HepG2 (cell line): ENCODE data around the gene ABCC2. TPM values are rescaled to one million over a fixed set of nuclear protein-coding genes. Genes with fewer than 3 reads are reported as not detected.

Experiments
- ATAC-seq: fragments of 200-7000 bp; cut with Tn5 transposase; 3 replicates; pipeline ENCODE4 v1.9.1; 2020; ENCODE audit warnings: mild to moderate bottlenecking, moderate library complexity
- BruUV-seq: library from RNA; stranded (reverse); fragments of 400-500 nt; replicated peaks from 2 replicates; lab custom pipeline; 2021; lab: Mats Ljungman, UMichigan
- CTCF ChIA-PET: fragments of 300-600 bp; formaldehyde crosslinking; extraction: SDS; loops from one replicate; lab custom pipeline; 2021; ENCODE audit warnings: low total read pairs, inconsistent platforms, low intra/inter-chr PET ratio; lab: Yijun Ruan, JAX
- POLR2A ChIA-PET: fragments of 350-600 bp; sonication (Branson Sonifier 250); formaldehyde crosslinking; loops from one replicate; lab custom pipeline; 2020; ENCODE audit warnings: antibody characterized with exemption, inconsistent platforms; lab: Yijun Ruan, JAX
- DNase-seq: peaks from one replicate; pipeline ENCODE4 v3.0.0-alpha.2; 2015; ENCODE audit warnings: low spot score
- FAIRE-seq: peaks from 3 replicates; lab custom pipeline; 2011; peaks lifted over from hg19 to GRCh38; lab: Jason Lieb, UNC
- H2AFZ ChIP-seq: one replicate; pipeline ENCODE4 v1.6.1; 2011; ENCODE audit warnings: low read length, inconsistent platforms
- H3K27ac ChIP-seq: fragments of 300-600 bp; 3 replicates; pipeline ENCODE4 v1.8.0; 2011; ENCODE audit warnings: mixed run types, mild to moderate bottlenecking, mixed read lengths, low read length, inconsistent platforms; ENCODE audit not compliant: insufficient read depth; ENCODE audit errors: extremely low read length
- H3K27me3 ChIP-seq, 2 experiments: fragments of 200-600 bp in 1 of 2; 2 replicates in 1 of 2; 3 replicates in 1 of 2; pipeline versions ENCODE4 v1.6.0 to v1.8.0; 2011; ENCODE audit warnings: low read length in 2 of 2, mild to moderate bottlenecking in 2 of 2, moderate library complexity in 2 of 2, inconsistent platforms in 1 of 2; ENCODE audit not compliant: insufficient read depth in 2 of 2, control insufficient read depth in 1 of 2
- H3K36me3 ChIP-seq, 2 experiments: fragments of 200-600 bp in 1 of 2; replicated peaks in 1 of 2; 2 replicates in 1 of 2; 3 replicates in 1 of 2; pipeline versions ENCODE4 v1.5.1 to v1.8.0; 2011; ENCODE audit warnings: low read length in 2 of 2, inconsistent platforms in 1 of 2; ENCODE audit not compliant: insufficient read depth in 2 of 2, control insufficient read depth in 1 of 2
- H3K4me1 ChIP-seq: 2 replicates; pipeline ENCODE4 v1.5.1; 2012; ENCODE audit warnings: low read length, inconsistent platforms; ENCODE audit not compliant: insufficient read depth
- H3K4me2 ChIP-seq: 2 replicates; pipeline ENCODE4 v1.6.0; 2011; ENCODE audit warnings: low read depth, low read length, inconsistent platforms
- H3K4me3 ChIP-seq, 3 experiments: fragments of 200-600 bp in 1 of 3; sonication (generic), shearing (Covaris generic) in 1 of 3; replicated peaks in 1 of 3; 2 replicates each; pipeline ENCODE4 v1.5.1; 2011 to 2016; ENCODE audit warnings: low read length in 3 of 3, inconsistent platforms in 2 of 3, low read depth in 2 of 3, mild to moderate bottlenecking in 2 of 3, control low read depth in 1 of 3, mixed read lengths in 1 of 3; ENCODE audit not compliant: insufficient read depth in 1 of 3
- H3K79me2 ChIP-seq: one replicate; pipeline ENCODE4 v1.6.1; 2011; ENCODE audit warnings: low read length, inconsistent platforms; ENCODE audit not compliant: insufficient read depth
- H3K9ac ChIP-seq: 2 replicates; pipeline ENCODE4 v1.6.0; 2011; ENCODE audit warnings: mild to moderate bottlenecking, low read depth, low read length, inconsistent platforms; ENCODE audit not compliant: insufficient read depth
- H3K9me3 ChIP-seq: 2 replicates; pipeline ENCODE4 v1.5.1; 2012; ENCODE audit warnings: mild to moderate bottlenecking, low read length
- H4K20me1 ChIP-seq: 2 replicates; pipeline ENCODE4 v1.6.0; 2011; ENCODE audit warnings: inconsistent platforms, mild to moderate bottlenecking, low read length, moderate library complexity; ENCODE audit not compliant: insufficient read depth
- ARHGAP35 ChIP-seq: sonication (generic); formaldehyde crosslinking; IDR thresholded peaks from 2 replicates; pipeline ENCODE4 v1.9.0; 2022; ENCODE audit warnings: mild to moderate bottlenecking, inconsistent platforms, moderate library complexity, missing genetic modification reagents, borderline replicate concordance
- BATF2 ChIP-seq: sonication (generic); formaldehyde crosslinking; IDR thresholded peaks from 2 replicates; pipeline ENCODE4 v1.8.0; 2022; ENCODE audit warnings: mild to moderate bottlenecking, missing genetic modification reagents, moderate library complexity
- DNMT1 ChIP-seq: sonication (generic); formaldehyde crosslinking; IDR thresholded peaks from 2 replicates; pipeline ENCODE4 v1.5.1; 2020; ENCODE audit warnings: mild to moderate bottlenecking, missing genetic modification reagents
- EP300 ChIP-seq, 3 experiments: sonication (generic) in 1 of 3; formaldehyde crosslinking in 1 of 3; IDR thresholded peaks; 2 replicates each; pipeline versions ENCODE4 v1.5.1 to v1.6.1; 2011 to 2020; ENCODE audit warnings: low read depth in 2 of 3, low read length in 2 of 3, borderline replicate concordance in 1 of 3, improper control_type of control experiment in 1 of 3, mild to moderate bottlenecking in 1 of 3, missing genetic modification reagents in 1 of 3, moderate library complexity in 1 of 3
- EZH2 ChIP-seq: conservative IDR thresholded peaks from 2 replicates; pipeline ENCODE4 v1.6.1; 2012; ENCODE audit warnings: mild to moderate bottlenecking, low read depth, low read length, moderate library complexity
- KLF6 ChIP-seq: IDR thresholded peaks from 2 replicates; pipeline ENCODE4 v1.8.0; 2016; ENCODE audit warnings: missing biosample characterization, missing genetic modification reagents
- RERE ChIP-seq: IDR thresholded peaks from 2 replicates; pipeline ENCODE4 v1.6.1; 2016; ENCODE audit warnings: low read depth, missing genetic modification reagents, missing compliant biosample characterization
- SNAPC5 ChIP-seq: sonication (generic); formaldehyde crosslinking; IDR thresholded peaks from 2 replicates; pipeline ENCODE4 v1.8.1; 2023; ENCODE audit warnings: mild to moderate bottlenecking, missing genetic modification reagents, borderline replicate concordance
- SRF ChIP-seq: IDR thresholded peaks from 2 replicates; pipeline ENCODE4 v1.6.1; 2011; ENCODE audit warnings: mild to moderate bottlenecking, low read depth, low read length, moderate library complexity
- STAG1 ChIP-seq: sonication (generic); formaldehyde crosslinking; IDR thresholded peaks from 2 replicates; pipeline ENCODE4 v1.4.0; 2020; ENCODE audit warnings: missing genetic modification reagents
- ZBTB10 ChIP-seq: sonication (generic); formaldehyde crosslinking; IDR thresholded peaks from 2 replicates; pipeline ENCODE4 v1.4.0; 2020; ENCODE audit warnings: missing genetic modification reagents, borderline replicate concordance
- ZMYM4 ChIP-seq: sonication (generic); formaldehyde crosslinking; IDR thresholded peaks from 2 replicates; pipeline ENCODE4 v1.8.1; 2023; ENCODE audit warnings: mild to moderate bottlenecking, missing genetic modification reagents
- ZNF607 ChIP-seq: sonication (generic); formaldehyde crosslinking; IDR thresholded peaks from 2 replicates; pipeline ENCODE4 v1.5.1; 2020; ENCODE audit warnings: missing genetic modification reagents, mild to moderate bottlenecking, borderline replicate concordance
- WGBS: methylation state at CpG from one replicate; pipeline ENCODE4 v1.1.6; 2017; ENCODE audit warnings: low lambda C conversion rate; 5-methylcytosine and 5-hydroxymethylcytosine counted together
- in situ Hi-C: cut with HindIII; loops from 2 replicates; pipeline ENCODE4 v1.10.0; 2017; ENCODE audit warnings: low pct_unique_long_range_greater_than_20kb; ENCODE audit not compliant: extremely low pct_ligation_motif_present
- intact Hi-C: fragments of 100-400 bp; cut with micrococcal nuclease; formaldehyde crosslinking; loops from one replicate; pipeline ENCODE4 v1.10.0; 2022; ENCODE audit not compliant: unreplicated experiment
- polyA plus RNA-seq, 8 experiments: library from polyadenylated mRNA; depleted of rRNA in 3 of 8; stranded (reverse) in 7 of 8; unstranded in 1 of 8; fragments of >200 nt; fragmentation: Illumina TruSeq in 4 of 8; extraction: Trizol in 4 of 8; gene quantifications; 2 replicates each; pipeline versions ENCODE4 v1.2.1 to v1.2.3, GENCODE V29; 2011 to 2016; ENCODE audit warnings: low read depth in 4 of 8, missing spikeins in 1 of 8, mixed read lengths in 1 of 8; ENCODE audit not compliant: insufficient read depth in 1 of 8
- total RNA-seq, 5 experiments: library from RNA; depleted of rRNA; stranded (reverse); fragments of >200 nt; fragmentation: Illumina TruSeq; extraction: Trizol; gene quantifications; 2 replicates each; pipeline ENCODE4 v1.2.3, GENCODE V29; 2016; ENCODE audit warnings: low read depth in 1 of 5

The ABCC2 gene
- total and polyA plus RNA-seq, 2 of the 13 experiments (the other 11 are each of a cell fraction or from before 2014, with no cell fraction given): 181 to 497 TPM

- Histone ChIP-seq H3K79me2 (no peaks in the 10 kb centered on the region), H4K20me1 (no peaks in the 10 kb centered on the region), H3K4me1 (peaks cover 37% of the 10 kb centered on the region), H3K9ac (peak overlapping the region; percentile 50; the same call in 1 of the 2 replicates), H2AFZ (no peak overlapping the region), H3K27me3 (no peaks in the 10 kb centered on the region), H3K9me3 (no peaks in the 10 kb centered on the region), H3K27ac (peak overlapping the region; percentile 66), H3K4me2 (peak overlapping the region; percentile 59), H3K4me3 (no peak overlapping the region), H3K36me3 (no peaks in the 10 kb centered on the region)
- in situ Hi-C loops (no loop called here), intact Hi-C loops (no loop called here)
- FAIRE-seq: peak; percentile 34
- CTCF ChIA-PET: no interaction called here
- POLR2A ChIA-PET: interaction anchor here (1.4 to 2.6 kb wide), 2 partner anchors 11 to 38 kb away, joined by 5 to 15 read pairs; partner anchors contain the start of genes ABCC2, COX15 and CUTC
- peak; percentile 75 for DNase-seq
- BruUV-seq: no TSS peak
- WGBS: 14% methylated on average over 4 of the region's 4 CpGs
- ATAC-seq: peak; percentile 84
- no peak for TF ChIP-seq SNAPC5 (CRISPR knock-in tag)
- TF ChIP-seq KLF6 (CRISPR knock-in tag): no peak
- peak in 1 of 2 experiments; percentile 79; a peak in 2 of 4 replicates for TF ChIP-seq EP300 (IDR thresholded peaks at IDR 0.05; ENCODE audit: low read depth in 2 of 2, low read length in 2 of 2)
- no peak for TF ChIP-seq EP300 (CRISPR knock-in tag; IDR thresholded peaks at IDR 0.05; ENCODE audit: borderline replicate concordance)
- TF ChIP-seq ZBTB10 (CRISPR knock-in tag): no peak
- no peak for TF ChIP-seq ZNF607 (CRISPR knock-in tag)
- TF ChIP-seq EZH2: no peak
- TF ChIP-seq ARHGAP35 (CRISPR knock-in tag): no peak
- no peak for TF ChIP-seq SRF
- TF ChIP-seq STAG1: no peak
- TF ChIP-seq BATF2 (CRISPR knock-in tag): no peak
- peak; percentile 26; the same call in 1 of the 2 replicates for TF ChIP-seq ZMYM4 (CRISPR knock-in tag)
- TF ChIP-seq RERE (CRISPR knock-in tag): 0 out of 2 replicates have a peak, but pooled peaks have one; percentile 27
- no peak for TF ChIP-seq DNMT1
Measured at GRCh38 chr10:99770408-99771045, 11.9 kb upstream of the ABCC2 start.
